Keratinocyte (primary cell): ENCODE results near the gene OPTC.

Experiments
- CTCF ChIP-seq, 3 experiments: IDR thresholded peaks in 1 of 3; conservative IDR thresholded peaks in 1 of 3; optimal IDR thresholded peaks in 1 of 3; 2 replicates in 2 of 3; 3 replicates in 1 of 3; pipeline versions ENCODE3 to v1.5.1; 2011; ENCODE audit warnings: low read length in 3 of 3, mild to moderate bottlenecking in 3 of 3, moderate library complexity in 2 of 3, control low read depth in 1 of 3, inconsistent platforms in 1 of 3; ENCODE audit not compliant: insufficient read depth in 2 of 3; ENCODE audit errors: extremely low read depth in 1 of 3
- EZH2 ChIP-seq: IDR thresholded peaks from one replicate; pipeline ENCODE4 v1.6.1; 2012; ENCODE audit warnings: inconsistent platforms, mild to moderate bottlenecking, low read length, moderate library complexity

GRCh38 chr1:203523667-203524066 is 29.7 kb downstream of the OPTC start:
- TF ChIP-seq CTCF (optimal IDR thresholded peaks at IDR 0.05 in 1 of 3, IDR thresholded peaks at IDR 0.05 in 1 of 3, conservative IDR thresholded peaks at IDR 0.05 in 1 of 3; ENCODE audit: extremely low read depth in 1 of 3, insufficient read depth in 2 of 3, low read length in 3 of 3) (no peak), EZH2 (no peak)
